K562 (cell line): ENCODE data around the gene THAP11.

Source experiments
- HLTF ChIP-seq: fragments of 450-650 bp; IDR thresholded peaks from 2 replicates; pipeline ENCODE4 v1.6.1; 2016
- HMBOX1 ChIP-seq: sonication (generic); IDR thresholded peaks from 2 replicates; pipeline ENCODE4 v1.6.1; 2016
- JUNB ChIP-seq: fragments of 450-650 bp; formaldehyde crosslinking; conservative IDR thresholded peaks from 2 replicates; pipeline ENCODE4 v1.4.0; 2020; ENCODE audit warnings: mild to moderate bottlenecking
- LEF1 ChIP-seq: fragments of 450-650 bp; IDR thresholded peaks from 2 replicates; pipeline ENCODE4 v1.6.1; 2016; ENCODE audit warnings: mild to moderate bottlenecking
- MXI1 ChIP-seq: IDR thresholded peaks from 2 replicates; pipeline ENCODE4 v1.6.1; 2011; ENCODE audit warnings: low read depth, mild to moderate bottlenecking, improper control_type of control experiment, low read length
- NCOA2 ChIP-seq, 2 experiments: fragments of 450-650 bp; IDR thresholded peaks; 2 replicates each; pipeline ENCODE4 v1.6.1; 2018; ENCODE audit warnings: mild to moderate bottlenecking in 2 of 2, moderate library complexity in 1 of 2; ENCODE audit not compliant: partially characterized antibody in 2 of 2
- PKNOX1 ChIP-seq: fragments of 450-650 bp; IDR thresholded peaks from 2 replicates; pipeline ENCODE4 v1.6.1; 2016
- YY1 ChIP-seq, 3 experiments: IDR thresholded peaks; 2 replicates each; pipeline ENCODE4 v1.6.1; 2011; ENCODE audit warnings: low read length in 2 of 3, mild to moderate bottlenecking in 2 of 3, moderate library complexity in 2 of 3, borderline replicate concordance in 1 of 3, control low read depth in 1 of 3, low read depth in 1 of 3; ENCODE audit not compliant: insufficient read depth in 3 of 3, insufficient replicate concordance in 2 of 3, control insufficient read depth in 1 of 3, insufficient read length in 1 of 3; ENCODE audit errors: extremely low read depth in 1 of 3
- ZNF785 ChIP-seq: fragments of 250-450 bp; sonication (Bioruptor Pico); IDR thresholded peaks from 2 replicates; pipeline ENCODE4 v1.4.0; 2020; ENCODE audit warnings: mild to moderate bottlenecking
- TF ChIP-seq, protein P1 (sequence below): sonication (generic); formaldehyde crosslinking; IDR thresholded peaks from 2 replicates; pipeline ENCODE4 v1.8.0; 2022; ENCODE audit warnings: missing genetic modification reagents, mild to moderate bottlenecking, borderline replicate concordance
- TF ChIP-seq, protein P2 (sequence below), 3 experiments: IDR thresholded peaks in 2 of 3; conservative IDR thresholded peaks in 1 of 3; 2 replicates each; pipeline ENCODE4 v1.5.1; 2011 to 2012; ENCODE audit warnings: low read length in 3 of 3, mild to moderate bottlenecking in 3 of 3, control low read depth in 2 of 3, improper control_type of control experiment in 1 of 3, inconsistent platforms in 1 of 3, low read depth in 1 of 3, mixed read lengths in 1 of 3, moderate library complexity in 1 of 3; ENCODE audit not compliant: insufficient read depth in 2 of 3

- TF ChIP-seq PKNOX1 (no peak), YY1 (IDR thresholded peaks at IDR 0.05; ENCODE audit: borderline replicate concordance in 1 of 3, control insufficient read depth in 1 of 3, extremely low read depth in 1 of 3, insufficient read depth in 3 of 3, insufficient read length in 1 of 3, insufficient replicate concordance in 2 of 3, low read depth in 1 of 3, low read length in 2 of 3) (no peak), JUNB (CRISPR knock-in tag) (no peak), HMBOX1 (no peak), LEF1 (no peak), NCOA2 (IDR thresholded peaks at IDR 0.05; ENCODE audit: partially characterized antibody in 2 of 2) (no peak), HLTF (no peak), MXI1 (no peak), ZNF785 (CRISPR knock-in tag) (no peak)
- TF ChIP-seq, protein P1, sequence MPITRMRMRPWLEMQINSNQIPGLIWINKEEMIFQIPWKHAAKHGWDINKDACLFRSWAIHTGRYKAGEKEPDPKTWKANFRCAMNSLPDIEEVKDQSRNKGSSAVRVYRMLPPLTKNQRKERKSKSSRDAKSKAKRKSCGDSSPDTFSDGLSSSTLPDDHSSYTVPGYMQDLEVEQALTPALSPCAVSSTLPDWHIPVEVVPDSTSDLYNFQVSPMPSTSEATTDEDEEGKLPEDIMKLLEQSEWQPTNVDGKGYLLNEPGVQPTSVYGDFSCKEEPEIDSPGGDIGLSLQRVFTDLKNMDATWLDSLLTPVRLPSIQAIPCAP, result no peak
- TF ChIP-seq, protein P2, sequence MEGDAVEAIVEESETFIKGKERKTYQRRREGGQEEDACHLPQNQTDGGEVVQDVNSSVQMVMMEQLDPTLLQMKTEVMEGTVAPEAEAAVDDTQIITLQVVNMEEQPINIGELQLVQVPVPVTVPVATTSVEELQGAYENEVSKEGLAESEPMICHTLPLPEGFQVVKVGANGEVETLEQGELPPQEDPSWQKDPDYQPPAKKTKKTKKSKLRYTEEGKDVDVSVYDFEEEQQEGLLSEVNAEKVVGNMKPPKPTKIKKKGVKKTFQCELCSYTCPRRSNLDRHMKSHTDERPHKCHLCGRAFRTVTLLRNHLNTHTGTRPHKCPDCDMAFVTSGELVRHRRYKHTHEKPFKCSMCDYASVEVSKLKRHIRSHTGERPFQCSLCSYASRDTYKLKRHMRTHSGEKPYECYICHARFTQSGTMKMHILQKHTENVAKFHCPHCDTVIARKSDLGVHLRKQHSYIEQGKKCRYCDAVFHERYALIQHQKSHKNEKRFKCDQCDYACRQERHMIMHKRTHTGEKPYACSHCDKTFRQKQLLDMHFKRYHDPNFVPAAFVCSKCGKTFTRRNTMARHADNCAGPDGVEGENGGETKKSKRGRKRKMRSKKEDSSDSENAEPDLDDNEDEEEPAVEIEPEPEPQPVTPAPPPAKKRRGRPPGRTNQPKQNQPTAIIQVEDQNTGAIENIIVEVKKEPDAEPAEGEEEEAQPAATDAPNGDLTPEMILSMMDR (IDR thresholded peaks at IDR 0.05 in 2 of 3, conservative IDR thresholded peaks at IDR 0.05 in 1 of 3; ENCODE audit: insufficient read depth in 2 of 3, low read depth in 1 of 3, low read length in 3 of 3), result no peak
Observed at GRCh38 chr16:67804853-67805542, 37.1 kb upstream of the THAP11 start.
